ENCODE results near the gene RFXAP.

Gene RFXAP

DNA sequence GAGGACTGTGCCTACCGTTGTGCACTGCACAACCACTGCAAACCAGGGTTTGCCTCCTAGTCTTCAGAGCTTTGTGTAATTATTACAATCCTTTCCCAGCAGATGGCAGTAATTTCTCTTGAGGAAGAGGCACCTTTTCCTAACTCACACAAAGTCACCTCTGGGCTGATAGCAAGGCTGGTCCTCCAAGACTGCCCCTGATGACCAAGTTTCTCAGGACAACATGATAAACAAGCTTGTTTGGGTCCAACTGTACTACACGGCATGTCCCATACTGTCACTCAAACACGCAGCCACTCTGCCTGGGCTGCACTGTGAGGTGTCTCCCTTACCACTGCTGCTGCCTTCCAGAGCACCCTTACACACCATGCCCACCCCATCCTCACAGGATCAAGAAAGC lies 39.3 kb downstream of the RFXAP start:
- in situ Hi-C loops (cut with HindIII; ENCODE audit: low pct_ligation_motif_present, low pct_unique_long_range_greater_than_20kb, low sequenced_read_pairs) = loop anchor here (25.0 kb wide), 1 partner anchor 129 kb away; the partner anchor contains the start of gene ALG5
- peak; percentile 68 for DNase-seq

DNA sequence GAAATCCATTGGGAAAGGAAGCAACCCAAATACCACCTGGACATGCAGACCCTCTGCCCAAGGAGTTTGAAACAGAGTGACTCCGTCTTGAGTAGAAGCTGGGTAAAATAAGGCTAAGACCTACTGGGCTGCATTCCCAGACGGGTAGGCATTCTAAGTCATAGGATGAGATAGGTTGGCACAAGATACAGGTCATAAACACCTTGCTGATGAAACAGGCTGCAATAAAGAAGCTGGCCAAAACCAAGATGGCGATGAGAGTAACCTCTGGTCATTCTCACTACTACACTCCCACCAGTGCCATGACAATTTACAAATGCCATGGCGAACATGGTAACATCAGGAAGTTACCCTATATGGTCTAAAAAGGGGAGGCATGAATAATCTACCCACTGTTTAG lies 40.2 kb downstream of the RFXAP start:
- no peak for DNase-seq
- in situ Hi-C loops (cut with HindIII; ENCODE audit: low pct_ligation_motif_present, low pct_unique_long_range_greater_than_20kb, low sequenced_read_pairs) = loop anchor here (25.0 kb wide), 1 partner anchor 128 kb away; the partner anchor contains the start of gene ALG5

GRCh38 chr13:36862002-36862685 lies 43.1 kb downstream of the RFXAP start:
- DNase-seq = no peak
- in situ Hi-C loops (cut with HindIII; ENCODE audit: low pct_ligation_motif_present, low pct_unique_long_range_greater_than_20kb, low sequenced_read_pairs) = loop anchor here (25.0 kb wide), 1 partner anchor 125 kb away; the partner anchor contains the start of gene ALG5

GRCh38 chr13:36862722-36863121 lies 43.7 kb downstream of the RFXAP start:
- DNase-seq = no peak
- in situ Hi-C loops (cut with HindIII; ENCODE audit: low pct_ligation_motif_present, low pct_unique_long_range_greater_than_20kb, low sequenced_read_pairs) = loop anchor here (25.0 kb wide), 1 partner anchor 125 kb away; the partner anchor contains the start of gene ALG5

- in situ Hi-C loops (cut with HindIII; ENCODE audit: low pct_ligation_motif_present, low pct_unique_long_range_greater_than_20kb, low sequenced_read_pairs) = loop anchor here (25.0 kb wide), 1 partner anchor 122 kb away; the partner anchor contains the start of gene ALG5
- DNase-seq = no peak
Observed at GRCh38 chr13:36865265-36865664, 46.2 kb downstream of the RFXAP start.

- DNase-seq = no peak
- in situ Hi-C loops (cut with HindIII; ENCODE audit: low pct_ligation_motif_present, low pct_unique_long_range_greater_than_20kb, low sequenced_read_pairs) = loop anchor here (25.0 kb wide), 1 partner anchor 121 kb away; the partner anchor contains the start of gene ALG5
Observed at GRCh38 chr13:36866232-36866631, 47.2 kb downstream of the RFXAP start.

GRCh38 chr13:36870050-36870692 lies 51.1 kb downstream of the RFXAP start:
- in situ Hi-C loops (cut with HindIII; ENCODE audit: low pct_ligation_motif_present, low pct_unique_long_range_greater_than_20kb, low sequenced_read_pairs) = loop anchor here (25.0 kb wide), 1 partner anchor 117 kb away; the partner anchor contains the start of gene ALG5
- DNase-seq = no peak

DNA sequence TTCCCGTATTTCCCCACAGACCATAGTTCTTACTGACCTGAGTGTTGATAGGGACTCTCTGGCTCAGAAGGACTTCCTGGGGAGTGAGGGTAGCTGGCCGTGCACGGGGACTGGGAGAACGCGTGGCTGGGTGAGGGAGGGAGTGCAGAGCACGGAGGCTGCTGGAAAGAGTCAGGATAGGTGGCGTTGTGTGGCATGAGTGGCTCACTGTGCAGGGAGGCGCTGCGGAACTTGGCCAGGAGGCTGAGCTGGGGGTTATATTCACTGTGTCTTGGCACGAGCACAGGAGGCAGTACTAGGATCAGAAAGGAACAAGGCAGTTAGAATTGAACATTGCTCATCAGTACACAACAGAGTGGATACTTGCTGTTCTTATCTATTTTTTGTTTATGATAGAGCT lies 53.6 kb downstream of the RFXAP start:
- in situ Hi-C loops (cut with HindIII; ENCODE audit: low pct_ligation_motif_present, low pct_unique_long_range_greater_than_20kb, low sequenced_read_pairs) = loop anchor here (25.0 kb wide), 1 partner anchor 115 kb away; the partner anchor contains the start of gene ALG5
- peak; percentile 41 for DNase-seq

DNA sequence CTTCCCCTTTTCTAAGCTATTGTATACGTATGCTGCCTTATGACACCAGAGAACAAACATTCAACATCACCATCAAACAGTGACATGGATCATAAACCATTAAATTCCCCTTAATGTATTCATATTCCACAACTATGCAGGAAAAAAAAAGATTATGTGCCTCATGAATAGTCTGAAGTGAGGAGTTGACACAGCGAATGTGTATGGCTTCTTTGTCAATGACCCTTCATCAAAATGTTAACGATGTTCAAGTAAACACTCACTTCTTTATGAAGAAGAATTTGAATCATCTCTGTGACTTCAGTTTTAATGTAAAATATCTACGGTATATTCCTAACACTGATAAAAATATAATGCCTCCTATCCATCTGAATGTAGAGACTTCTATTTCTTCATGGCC lies 56.4 kb downstream of the RFXAP start:
- in situ Hi-C loops (cut with HindIII; ENCODE audit: low pct_ligation_motif_present, low pct_unique_long_range_greater_than_20kb, low sequenced_read_pairs) = no loop called here
- DNase-seq = no peak

DNA sequence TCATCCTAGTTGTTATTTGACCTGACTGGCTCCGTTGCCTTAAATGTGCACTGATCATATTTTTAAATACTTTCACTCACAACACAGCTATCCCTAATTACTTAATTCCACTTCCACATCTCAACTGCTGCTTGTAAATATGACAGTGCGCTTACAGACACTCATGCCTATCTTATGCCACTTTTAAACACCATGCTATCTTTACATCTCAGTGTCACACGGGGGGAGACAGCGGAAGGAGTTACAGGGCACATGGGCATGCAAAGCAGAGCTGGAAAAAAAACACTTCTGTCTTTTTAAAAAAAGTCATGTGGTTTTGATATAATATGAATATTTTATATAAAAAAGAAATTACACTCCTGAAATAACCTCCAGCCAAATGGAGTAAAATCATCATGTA lies 56.9 kb downstream of the RFXAP start:
- in situ Hi-C loops (cut with HindIII; ENCODE audit: low pct_ligation_motif_present, low pct_unique_long_range_greater_than_20kb, low sequenced_read_pairs) = no loop called here
- DNase-seq = no peak
